NCI-H748 (cell line): ENCODE data around the gene UBL4B.

ENCODE experiments used
- DNase-seq: peaks from one replicate; lab custom pipeline; 2025; ENCODE audit not compliant: unreplicated experiment; lab: John Stamatoyannopoulos, UW

The UBL4B gene

GRCh38 chr1:110152133-110152785, 40.0 kb downstream of the UBL4B start:
- DNase-seq = no peak

- no peak for DNase-seq
Observed at GRCh38 chr1:110153407-110153950, 41.2 kb downstream of the UBL4B start.

GRCh38 chr1:110155878-110156522, 43.8 kb downstream of the UBL4B start:
- DNase-seq = no peak

GRCh38 chr1:110158261-110158660, 46.0 kb downstream of the UBL4B start:
- no peak for DNase-seq

GRCh38 chr1:110159168-110159567, 46.9 kb downstream of the UBL4B start:
- peak; percentile 53 for DNase-seq

GRCh38 chr1:110160538-110161100, 48.4 kb downstream of the UBL4B start:
- no peak for DNase-seq

- DNase-seq = no peak
Observed at GRCh38 chr1:110161165-110161564, 48.9 kb downstream of the UBL4B start.

GRCh38 chr1:110161849-110162248, 49.6 kb downstream of the UBL4B start:
- DNase-seq = no peak
